GM19351 (cell line): ENCODE measurements around the gene DCLK1.
"Not testable (repeated sequence)": the region's sequence is repeated elsewhere in the genome, so short reads cannot be mapped to it uniquely, and the experiment has no call there.

Source experiments
- ATAC-seq: cut with Tn5 transposase; IDR thresholded peaks from one replicate; pipeline ENCODE4 v1.9.1; 2021; ENCODE audit warnings: mild to moderate bottlenecking, moderate library complexity; ENCODE audit not compliant: unreplicated experiment

DCLK1 gene

DNA sequence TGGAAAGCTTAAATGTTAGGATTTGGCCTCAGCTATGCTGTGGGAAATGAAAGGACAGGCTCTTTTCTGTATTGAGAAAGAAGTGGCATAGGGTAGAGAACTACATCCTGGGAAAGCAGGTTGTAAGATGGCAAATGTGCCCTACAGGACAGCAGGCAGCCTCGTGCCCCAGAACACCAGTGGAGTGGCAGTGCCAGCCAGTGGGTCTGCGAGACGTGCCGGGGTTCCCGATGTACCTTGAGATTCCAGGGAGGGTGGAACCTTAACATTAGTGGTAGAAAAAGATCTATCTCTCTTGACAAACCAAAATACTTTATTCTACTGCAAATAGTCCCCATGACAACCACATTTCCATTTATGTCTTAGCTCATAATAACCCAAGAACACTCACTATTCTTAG, 42.7 kb downstream of the DCLK1 start:
- no peak for ATAC-seq

- ATAC-seq = no peak
Observed at GRCh38 chr13:36088001-36088400, 43.2 kb downstream of the DCLK1 start.

DNA sequence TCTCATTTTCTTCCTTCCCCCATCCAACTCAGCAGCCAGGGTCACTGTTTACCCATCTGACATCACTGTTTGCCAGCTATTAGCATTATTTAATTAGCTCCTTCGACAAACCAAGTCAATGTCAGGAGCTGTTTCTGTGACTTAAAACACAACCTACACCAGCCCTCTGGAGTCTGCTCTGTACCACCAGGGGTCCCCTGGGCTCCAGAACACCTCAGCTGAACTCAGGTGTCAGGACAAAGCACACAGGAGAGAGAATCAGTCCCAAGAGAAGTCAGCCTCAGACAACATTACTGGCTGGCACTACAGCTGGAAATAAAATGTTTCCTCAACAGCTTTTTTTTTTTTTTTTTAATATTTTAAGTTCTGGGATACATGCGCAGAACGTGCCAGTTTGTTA, 45.1 kb downstream of the DCLK1 start:
- no peak for ATAC-seq

DNA sequence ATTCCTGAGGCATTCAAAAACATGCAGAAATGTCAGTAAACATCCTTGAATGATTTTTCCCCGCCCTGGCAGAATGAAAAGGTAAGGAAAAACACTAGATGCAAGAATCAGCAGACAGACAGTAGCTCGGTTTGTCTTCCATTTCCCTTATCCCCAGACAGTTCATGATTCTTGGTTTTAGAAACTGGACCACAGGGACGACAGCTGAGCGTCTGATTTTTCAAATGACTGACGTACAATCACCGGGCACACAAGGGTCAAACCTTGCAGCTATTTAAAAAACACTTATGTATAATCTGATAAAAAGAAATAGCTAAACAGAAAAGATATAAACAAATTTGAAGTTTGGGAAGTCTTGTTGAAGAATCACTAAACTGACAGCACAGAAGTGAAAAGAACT, 47.1 kb downstream of the DCLK1 start:
- no peak for ATAC-seq

- ATAC-seq = no peak
Observed at GRCh38 chr13:36082806-36083205, 48.4 kb downstream of the DCLK1 start.

GRCh38 chr13:36082396-36082795, 48.8 kb downstream of the DCLK1 start:
- ATAC-seq = no peak

GRCh38 chr13:36076211-36076610, 55.0 kb downstream of the DCLK1 start:
- no peak for ATAC-seq

GRCh38 chr13:36074659-36075058, 56.5 kb downstream of the DCLK1 start:
- no peak for ATAC-seq

DNA sequence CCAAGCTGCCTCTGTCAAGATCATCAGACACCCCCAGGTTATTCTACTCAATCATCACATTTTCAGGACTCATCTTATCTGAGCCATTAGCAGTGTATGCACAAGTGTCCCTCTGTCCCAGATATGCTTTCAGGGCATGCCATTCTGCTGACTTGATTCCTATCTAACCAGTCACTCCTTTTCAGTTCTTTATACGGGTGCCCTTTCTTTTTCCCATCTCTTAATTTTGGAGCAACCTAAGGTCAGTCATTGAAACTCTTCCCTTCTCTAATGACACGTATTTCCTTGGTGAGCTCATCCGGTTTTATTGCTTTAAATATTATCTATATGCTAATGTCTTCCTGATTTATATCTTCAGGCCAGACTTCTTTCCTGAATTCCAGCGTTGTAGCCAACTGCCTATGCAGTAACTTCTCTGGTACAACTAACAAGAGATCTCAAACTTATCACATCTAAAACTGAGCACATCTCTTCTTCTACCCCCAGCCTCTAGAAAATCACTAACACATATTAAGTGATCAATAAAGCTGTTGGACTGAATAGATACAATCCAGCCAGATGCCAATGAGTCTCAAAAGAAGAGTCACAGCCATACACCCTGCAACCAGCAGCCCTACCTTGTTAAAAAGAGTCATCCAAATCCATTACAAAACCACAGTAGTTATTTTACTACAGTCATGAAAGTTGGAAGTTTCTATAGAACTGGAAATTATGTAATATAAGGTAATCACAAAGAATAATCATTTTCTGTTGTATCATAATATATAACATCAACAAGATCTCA, 58.8 kb downstream of the DCLK1 start:
- ATAC-seq = no peak

DNA sequence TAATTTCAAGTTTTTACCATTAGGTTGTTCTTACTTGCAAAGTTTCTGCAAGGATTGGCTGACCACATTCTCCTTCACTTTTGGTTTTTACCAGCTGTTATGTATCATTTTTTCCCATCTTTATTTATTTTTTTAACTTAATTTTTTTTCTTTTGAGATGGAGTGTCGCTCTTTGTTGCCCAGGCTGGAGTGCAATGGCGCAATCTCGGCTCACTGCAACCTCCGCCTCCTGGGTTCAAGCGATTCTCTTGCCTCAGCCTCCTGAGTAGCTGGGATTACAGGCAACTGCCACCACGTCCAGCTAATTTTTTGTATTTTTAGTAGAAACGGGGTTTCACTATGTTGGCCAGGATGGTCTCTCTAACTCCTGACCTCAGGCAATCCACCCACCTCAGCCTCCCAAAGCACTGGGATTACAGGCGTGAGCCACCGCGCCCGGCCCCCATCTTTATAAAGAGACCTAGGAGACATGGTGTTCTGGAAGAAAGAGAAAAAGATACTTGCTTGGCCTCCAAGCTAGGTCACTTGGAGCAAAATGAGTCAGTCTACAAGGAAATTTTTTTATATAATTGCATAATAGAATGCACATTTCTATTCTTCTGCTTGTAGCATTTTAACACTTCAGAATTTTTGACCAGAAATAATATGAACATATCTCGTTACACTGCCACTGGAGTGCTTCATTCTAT, 60.5 kb downstream of the DCLK1 start:
- not testable (repeated sequence) for ATAC-seq

GRCh38 chr13:36069881-36070366, 61.3 kb downstream of the DCLK1 start:
- no peak for ATAC-seq

- ATAC-seq = no peak
Observed at GRCh38 chr13:36068991-36069390, 62.2 kb downstream of the DCLK1 start.

GRCh38 chr13:36068566-36068965, 62.6 kb downstream of the DCLK1 start:
- ATAC-seq = no peak

DNA sequence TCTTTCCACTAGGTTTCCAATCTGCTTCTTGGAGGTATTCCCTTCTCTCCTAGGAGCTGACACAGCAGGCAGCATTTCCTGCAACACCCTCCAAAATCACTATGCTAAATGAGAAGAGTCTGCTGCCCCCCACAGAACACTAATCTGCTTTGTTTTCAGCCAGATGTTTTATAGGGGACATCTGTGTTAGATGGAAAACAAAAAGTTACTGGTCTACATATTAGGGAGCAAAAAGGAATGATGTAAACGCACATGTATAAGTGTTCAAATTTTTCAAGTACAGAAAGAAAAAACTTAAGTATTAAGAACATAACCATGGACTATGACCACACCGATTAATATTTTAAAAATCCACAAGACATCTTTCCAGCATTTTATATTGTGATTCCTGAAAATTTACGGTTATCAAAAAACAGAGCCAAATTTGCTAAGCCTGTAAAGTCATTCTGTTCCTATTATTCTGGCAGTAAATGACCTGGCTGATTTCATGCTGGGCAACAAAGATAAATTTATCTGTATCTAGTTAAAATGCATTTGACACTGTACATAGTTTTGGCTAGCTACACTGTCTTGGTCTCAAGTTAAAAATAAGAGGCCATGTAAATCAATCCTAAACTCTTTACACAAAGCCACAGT, 63.3 kb downstream of the DCLK1 start:
- ATAC-seq = no peak

- ATAC-seq = no peak
Observed at GRCh38 chr13:36062249-36062648, 68.9 kb downstream of the DCLK1 start.

- ATAC-seq = no peak
Observed at GRCh38 chr13:36061621-36062020, 69.6 kb downstream of the DCLK1 start.

- no peak for ATAC-seq
Observed at GRCh38 chr13:36061054-36061453, 70.1 kb downstream of the DCLK1 start.

DNA sequence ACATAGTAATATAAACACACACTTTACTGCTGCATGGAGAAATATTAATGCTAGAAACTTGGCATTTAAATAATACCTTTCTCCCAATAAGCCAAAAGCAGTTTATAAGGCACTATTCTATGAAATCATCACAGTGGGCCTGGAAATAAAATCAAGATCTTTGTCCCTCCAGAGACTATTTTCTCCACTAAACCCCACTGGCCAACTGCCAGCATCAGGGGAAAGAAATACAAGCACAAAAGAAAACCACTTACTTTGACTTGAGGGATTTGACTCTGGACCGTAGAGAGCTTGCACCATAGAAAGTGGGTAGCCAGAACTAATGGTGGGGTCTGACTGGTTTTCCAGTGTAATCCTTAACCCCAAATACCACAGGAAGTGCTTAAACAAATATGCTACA, 71.9 kb downstream of the DCLK1 start:
- ATAC-seq = no peak

GRCh38 chr13:36058116-36058515, 73.1 kb downstream of the DCLK1 start:
- ATAC-seq = no peak

GRCh38 chr13:36057547-36057946, 73.6 kb downstream of the DCLK1 start:
- no peak for ATAC-seq

GRCh38 chr13:36057041-36057440, 74.1 kb downstream of the DCLK1 start:
- no peak for ATAC-seq

DNA sequence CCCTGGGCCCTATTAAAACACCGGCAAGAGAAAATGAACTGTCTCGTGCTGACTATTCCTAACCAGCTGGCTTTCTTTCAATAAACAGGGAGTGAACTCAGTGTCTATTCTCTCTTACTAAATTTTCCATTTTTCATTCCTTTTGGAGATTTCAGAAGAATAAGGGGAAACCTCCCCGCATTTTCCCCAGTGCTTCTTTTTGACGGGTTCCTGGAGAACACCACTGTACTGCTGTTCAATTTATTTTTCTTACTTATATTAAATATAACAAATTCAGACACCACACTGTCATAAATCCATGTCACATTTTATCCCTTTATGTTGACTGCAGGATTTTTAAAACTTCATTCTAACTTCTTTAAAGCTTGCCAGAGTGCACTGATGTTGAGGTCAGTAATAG, 75.8 kb downstream of the DCLK1 start:
- no peak for ATAC-seq
